GM18909 (cell line): Measurements from ENCODE around the gene FOXN4.

Experiments
- ATAC-seq: cut with Tn5 transposase; IDR thresholded peaks from one replicate; pipeline ENCODE4 v1.9.1; 2021; ENCODE audit warnings: mild to moderate bottlenecking; ENCODE audit not compliant: unreplicated experiment, poor library complexity

FOXN4 gene

DNA sequence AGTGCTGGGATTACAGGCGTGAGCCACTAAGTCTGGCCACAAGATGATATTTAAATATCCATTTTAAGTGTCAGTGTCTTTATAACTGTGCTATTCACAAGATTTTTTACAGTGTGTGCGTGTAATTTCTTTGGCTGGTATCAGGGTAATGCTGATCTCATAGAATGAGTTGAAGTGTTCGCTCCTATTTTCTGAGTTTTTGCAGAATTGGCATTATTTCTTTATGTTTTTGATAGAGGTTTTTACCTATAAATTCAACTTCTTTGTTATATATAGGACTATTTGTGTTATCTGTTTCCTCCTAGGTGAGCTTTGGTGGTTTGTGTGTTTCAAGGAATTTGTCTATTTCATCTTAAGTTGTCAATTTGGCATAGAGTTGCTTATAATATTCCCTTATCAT lies 45.6 kb downstream of the FOXN4 start:
- ATAC-seq = no peak

DNA sequence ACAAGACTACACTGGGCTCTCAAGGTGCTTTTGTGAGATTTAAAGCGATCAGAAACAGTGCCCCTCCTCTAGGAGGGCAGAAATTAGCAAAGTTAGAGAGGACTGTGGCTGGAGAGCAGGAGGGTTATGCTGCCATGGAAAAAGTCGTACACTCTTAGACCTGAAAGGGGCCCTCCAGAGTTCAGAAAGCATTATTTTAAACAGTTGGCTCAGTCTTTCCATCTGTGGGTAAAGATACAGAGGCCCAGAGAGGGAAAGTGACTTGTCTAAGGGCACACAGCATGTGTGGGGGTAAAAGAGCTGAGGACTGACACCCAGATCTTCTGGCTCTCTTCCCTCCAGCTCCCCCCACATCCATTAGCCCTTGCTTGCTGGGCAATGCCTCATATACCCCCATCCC lies 47.1 kb downstream of the FOXN4 start:
- ATAC-seq = no peak

DNA sequence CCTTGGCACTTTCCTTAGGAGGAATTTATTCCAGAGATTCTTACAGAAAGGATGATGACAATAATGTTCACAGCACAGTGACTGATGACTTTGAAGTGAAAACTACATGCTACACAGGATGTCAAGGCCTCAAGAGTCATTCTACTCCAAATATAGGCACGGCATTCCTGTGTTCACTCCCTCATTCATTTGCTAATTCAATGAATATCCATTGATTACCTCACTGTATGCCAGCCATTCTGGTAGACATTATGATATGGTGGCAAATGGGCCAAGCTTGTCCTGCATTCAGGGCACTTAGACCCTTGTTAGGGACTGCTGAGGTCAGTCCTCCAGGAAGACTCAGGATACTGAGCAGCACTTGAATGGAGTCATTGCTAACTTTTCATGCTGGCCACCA lies 48.0 kb downstream of the FOXN4 start:
- ATAC-seq = no peak

DNA sequence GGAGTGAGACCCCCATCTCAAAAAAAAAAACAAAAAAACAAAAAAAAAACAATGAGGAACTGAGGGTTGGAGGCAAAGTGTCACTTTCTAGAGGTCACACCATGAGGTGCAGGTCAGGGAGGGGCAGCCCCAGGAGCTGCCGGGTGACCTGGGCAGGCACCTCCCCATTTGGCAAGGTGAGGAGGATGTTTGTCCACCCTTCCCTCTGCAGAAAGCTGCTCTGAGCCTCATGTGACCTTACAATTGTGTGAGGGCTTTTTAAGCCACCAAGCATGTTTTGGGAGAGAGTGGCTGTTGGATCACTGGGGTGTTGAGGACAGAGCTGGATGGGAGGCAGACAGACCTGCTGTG lies 49.6 kb downstream of the FOXN4 start:
- no peak for ATAC-seq

DNA sequence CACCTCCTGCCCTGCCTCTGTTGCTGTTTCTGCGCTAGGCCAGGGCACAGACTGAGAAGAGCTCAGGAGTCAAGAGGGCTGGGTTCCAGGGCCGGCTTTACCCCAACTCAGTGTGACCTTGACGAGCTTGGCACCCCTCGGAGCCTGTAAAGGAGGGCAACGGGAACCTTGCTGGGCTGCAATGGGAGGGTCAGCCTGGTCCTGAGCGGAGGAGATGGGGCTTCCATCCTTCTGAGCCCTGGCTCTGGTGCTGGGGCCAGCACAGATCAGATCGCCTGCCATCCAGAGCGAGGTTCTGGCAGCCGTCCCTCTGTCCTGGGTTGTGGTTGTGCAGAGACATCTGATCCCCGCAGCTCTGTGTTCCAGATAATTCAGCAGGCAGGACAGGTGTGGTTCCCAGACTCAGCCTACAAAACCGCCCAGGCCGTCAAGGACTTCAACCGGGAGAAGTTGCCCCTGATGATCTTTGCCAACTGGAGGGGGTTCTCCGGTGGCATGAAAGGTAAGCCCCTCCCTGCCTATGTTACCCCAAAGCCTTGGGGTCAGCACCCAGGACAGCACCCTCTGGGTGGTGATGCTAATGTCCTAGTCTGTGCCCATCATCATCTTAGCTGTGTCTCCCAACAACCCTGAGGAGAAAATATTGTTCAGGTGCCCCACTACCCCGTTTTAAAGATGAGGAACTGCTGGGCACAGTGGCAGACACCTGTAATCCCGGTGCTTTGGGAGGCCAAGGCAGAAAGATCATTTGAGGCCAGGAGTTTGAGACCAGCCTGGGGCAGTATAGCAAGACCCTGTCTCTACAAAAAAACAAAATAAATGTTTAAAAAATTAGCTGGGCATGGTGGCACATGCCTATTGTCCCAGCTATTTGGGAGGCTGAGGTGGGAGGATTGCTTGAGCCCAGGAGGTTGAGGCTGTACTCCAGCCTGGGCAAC lies 50.2 kb downstream of the FOXN4 start:
- ATAC-seq = no peak

DNA sequence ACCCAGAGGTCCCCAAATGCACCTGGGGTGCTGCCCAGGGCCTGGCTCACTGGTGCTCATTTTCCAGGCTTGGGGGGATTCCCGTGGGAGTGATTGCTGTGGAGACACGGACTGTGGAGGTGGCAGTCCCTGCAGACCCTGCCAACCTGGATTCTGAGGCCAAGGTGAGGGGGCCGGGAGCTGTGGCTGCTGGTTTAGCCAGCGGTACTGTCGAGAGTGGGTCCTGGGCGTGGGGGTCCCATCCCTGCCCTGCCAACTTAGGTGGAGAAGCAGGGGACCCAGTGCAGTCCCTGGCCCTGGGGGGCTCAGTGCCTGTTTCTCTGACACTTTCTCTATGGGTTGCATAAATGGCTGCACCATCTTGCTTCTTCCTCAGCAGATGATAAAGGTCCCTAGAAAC lies 50.9 kb downstream of the FOXN4 start:
- no peak for ATAC-seq

DNA sequence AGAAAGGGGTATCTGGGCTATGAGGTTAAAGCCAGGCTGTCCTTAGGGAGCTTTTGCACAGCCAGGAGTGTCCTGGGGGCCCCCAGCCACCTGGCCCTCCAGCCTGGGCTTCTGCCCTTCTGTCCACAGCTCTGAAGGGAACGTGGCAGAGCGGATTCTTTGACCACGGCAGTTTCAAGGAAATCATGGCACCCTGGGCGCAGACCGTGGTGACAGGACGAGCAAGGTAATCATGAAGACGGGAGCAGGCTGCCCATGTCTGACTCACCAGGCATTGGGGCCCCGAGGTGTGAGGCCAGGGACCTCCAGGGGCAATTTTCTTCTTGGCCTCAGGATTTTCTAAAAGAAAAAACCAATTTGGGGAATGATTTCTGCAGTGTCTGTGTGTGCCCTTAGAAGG lies 53.1 kb downstream of the FOXN4 start:
- ATAC-seq = no peak

DNA sequence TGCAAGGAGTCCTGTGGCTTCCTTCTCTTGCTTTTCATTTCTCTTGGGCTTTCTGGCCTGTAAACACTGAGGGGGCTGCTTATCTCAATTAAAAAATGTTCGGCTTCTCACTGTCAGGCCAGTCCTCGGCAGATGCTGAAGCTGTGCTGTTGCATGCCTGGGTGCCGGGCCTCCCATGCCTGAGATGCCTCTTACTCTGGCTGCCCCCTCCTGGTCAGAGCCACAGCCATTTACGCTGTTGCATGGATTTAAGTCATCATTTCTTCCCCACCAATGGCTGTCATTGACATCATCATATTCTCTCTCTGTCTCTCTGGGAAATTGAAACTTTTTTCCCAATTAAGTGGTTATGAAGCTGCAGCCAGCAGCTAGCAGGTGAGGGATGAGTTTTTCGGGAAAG lies 53.7 kb downstream of the FOXN4 start:
- ATAC-seq = no peak

DNA sequence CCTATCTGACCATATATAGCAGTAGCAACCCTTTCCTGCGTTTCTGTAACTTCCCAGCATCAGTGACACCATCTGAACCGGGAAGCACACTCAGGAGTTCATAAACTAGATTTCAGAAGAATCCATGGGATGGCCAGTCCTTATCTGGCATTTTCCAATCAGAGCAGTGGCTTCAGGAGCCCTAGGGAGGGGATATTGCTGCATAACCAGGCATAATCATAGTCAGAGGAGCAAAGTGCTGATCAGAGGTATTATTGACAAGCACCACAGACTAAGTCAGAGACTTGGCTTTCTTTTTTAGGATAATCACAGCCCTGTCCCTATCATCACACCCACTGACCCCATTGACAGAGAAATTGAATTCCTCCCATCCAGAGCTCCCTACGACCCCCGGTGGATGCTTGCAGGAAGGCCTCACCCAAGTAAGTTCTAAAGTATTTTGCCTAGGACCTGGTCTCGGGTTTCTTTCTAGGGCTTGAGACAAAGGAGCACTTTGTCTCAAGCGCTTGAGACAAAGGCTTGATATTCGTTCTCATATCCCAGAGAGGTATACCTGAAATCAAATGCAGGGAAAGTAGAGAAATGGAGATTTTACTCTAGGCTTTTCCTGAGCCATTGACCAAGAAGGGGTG lies 55.1 kb downstream of the FOXN4 start:
- no peak for ATAC-seq

DNA sequence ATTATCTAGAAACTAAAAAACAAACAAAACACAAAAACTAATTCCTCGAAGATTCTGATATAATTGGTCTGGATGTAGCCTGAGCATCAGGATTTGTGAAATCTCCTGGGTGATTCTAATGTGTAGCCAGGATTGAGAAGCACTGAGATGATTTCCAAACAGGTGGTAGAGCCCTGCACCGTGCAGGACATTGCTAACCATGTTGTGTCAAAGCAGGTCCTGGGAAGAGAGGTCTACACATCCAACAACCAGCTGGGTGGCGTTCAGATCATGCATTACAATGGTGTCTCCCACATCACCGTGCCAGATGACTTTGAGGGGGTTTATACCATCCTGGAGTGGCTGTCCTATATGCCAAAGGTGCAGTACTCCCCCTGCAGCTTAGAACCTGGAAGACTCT lies 56.3 kb downstream of the FOXN4 start:
- ATAC-seq = no peak

DNA sequence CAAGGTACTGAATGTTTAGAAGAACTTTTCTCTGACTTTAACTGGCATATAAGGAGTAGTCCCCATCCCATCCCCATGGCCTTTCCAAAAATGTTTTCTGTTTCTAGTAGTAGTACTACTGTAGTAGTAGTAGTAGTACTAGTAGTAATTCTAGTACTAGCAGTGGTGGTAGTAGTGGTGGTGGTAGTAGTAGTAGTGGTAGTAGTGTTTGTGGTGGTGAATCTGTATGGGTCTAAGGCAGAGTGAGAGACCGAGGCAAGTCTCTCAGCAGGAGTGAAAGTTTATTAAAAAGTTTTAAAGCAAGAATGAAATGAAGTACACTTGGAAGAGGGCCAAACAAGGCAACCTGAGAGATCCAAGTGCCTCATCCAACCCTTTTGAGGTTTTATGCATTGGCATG lies 58.6 kb downstream of the FOXN4 start:
- no peak for ATAC-seq

DNA sequence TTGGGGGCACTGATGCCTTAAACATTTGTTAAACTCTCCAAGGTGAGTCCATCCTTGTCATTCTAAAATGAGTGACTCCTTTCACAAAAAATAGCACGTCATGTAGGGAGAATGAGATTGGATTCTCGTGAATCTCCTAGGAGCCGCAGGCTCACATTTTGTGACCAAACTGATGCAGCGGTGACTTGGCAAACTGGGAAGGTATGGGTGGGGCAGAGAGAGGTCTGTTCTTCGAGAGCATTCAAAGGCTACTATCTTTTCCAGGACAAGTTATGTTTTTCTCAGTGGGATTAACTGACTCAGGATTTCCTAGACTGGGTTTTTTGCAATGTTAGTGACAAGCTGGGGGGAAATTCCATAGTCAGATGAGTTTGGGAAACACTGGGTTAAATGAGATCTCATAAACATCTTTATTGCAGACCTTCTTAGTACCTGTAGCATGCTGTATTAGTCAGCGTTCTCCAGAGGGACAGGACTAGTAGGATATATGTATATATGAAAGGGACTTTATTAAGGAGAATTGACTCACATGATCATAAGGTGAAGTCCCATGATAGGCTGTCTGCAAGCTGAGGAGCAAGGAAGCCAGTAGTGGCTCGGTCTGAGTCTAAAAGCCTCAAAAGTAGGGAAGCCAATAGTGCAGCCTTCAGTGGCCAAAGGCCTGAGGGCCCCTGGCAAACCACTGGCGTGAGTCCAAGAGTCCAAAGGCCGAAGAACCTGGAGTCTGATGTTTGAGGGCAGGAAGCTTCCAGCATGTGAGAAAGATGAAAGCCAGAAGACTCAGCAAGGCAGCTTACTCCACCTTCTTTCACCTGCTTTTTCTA lies 61.0 kb downstream of the FOXN4 start:
- ATAC-seq = no peak

DNA sequence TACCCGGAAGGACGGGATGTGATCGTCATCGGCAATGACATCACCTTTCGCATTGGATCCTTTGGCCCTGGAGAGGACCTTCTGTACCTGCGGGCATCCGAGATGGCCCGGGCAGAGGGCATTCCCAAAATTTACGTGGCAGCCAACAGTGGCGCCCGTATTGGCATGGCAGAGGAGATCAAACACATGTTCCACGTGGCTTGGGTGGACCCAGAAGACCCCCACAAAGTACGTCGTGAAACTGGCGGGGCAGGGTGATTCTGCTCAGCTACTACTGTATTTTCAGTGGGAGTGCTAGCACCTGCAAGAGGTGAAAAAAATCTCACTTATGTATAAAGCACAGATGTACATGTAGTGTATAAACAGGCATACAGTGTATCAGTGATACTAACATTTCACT lies 62.9 kb downstream of the FOXN4 start:
- no peak for ATAC-seq

DNA sequence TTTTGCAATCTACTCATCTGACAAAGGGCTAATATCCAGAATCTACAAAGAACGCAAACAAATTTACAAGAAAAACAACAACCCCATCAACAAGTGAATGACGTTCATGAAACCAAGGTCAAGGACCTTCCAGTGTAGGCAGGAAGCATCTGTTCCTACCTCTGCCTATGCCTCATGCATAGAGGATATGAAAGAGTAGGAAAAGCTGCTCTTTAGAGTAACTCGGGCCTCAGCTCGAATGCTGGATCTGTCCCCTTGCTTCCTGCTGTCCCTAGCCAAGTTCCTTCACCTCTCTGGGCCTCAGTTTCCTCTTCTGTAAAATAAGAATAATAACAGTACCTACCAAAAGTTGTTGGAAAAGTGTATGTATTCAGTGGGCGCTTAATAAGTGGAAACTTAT lies 65.0 kb downstream of the FOXN4 start:
- ATAC-seq = no peak

DNA sequence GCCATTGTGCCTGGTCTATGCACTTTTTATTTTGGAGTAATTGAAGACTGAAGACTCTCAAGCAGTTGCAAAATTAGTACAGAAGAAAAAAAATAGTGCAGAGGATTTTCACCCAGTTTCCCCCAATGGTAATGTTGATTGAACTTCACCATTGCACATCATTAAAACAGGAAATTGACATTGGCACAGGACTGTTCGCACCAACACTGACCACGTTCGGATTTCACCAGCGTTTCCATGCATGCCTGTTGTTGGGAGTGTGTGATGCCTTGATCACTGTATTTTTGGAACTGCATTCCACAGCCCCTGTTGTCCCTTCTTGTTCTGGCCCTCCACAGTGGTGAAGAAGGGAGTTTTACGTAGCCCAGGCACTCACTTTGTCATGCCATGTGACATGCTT lies 67.1 kb downstream of the FOXN4 start:
- no peak for ATAC-seq

DNA sequence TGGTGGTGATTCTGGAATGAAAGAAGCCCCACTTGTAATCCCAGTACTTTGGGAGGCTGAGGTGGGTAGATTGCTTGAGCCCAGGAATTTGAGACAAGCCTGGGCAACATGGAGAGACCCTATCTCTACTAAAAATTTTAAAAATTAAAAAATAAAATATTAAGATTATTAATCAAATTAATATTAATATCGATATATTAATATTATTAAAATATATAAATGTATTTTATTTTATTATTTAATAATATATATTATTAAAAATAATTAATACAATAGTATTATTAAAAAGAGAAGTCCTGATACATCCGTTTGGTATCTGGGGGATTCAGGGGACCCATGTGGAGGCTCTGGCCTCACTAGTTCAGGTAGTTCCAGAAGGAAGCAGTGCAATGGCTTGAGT lies 68.7 kb downstream of the FOXN4 start:
- no peak for ATAC-seq

DNA sequence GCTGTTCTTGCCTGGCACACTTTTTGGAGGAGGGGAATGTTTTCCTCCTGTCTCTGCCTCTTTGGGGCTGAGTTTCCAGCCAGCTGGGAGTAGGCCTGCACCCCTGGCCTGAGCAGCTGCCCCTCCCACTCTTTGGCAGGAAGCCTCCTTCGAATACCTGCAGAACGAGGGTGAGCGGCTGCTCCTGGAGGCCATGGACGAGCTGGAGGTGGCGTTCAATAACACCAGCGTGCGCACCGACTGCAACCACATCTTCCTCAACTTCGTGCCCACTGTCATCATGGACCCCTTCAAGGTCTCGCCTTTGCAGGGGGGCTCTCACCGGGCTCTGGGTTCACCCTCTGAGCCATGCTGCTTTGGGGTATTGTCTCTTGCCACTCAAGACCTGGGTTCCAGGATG lies 69.4 kb downstream of the FOXN4 start:
- ATAC-seq = no peak

DNA sequence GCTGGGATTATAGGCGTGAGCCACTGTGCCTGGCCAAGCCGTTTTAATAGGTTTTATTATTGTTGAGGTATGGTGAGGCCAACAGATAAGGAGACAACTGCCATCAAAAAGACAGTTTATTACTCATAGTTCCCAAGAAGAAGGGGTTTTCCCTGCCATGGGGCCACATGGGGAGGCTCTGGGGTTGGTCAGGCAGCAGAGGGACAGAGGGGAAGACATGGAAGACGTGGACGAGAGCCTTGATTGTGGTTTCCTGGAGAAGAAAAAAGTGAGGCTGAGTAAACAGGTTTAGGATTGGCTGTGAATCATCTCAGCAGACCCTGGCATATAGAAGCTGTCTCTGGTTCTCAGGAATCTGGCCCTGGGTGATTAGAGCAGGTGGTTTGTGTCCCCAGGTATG lies 69.9 kb downstream of the FOXN4 start:
- no peak for ATAC-seq

DNA sequence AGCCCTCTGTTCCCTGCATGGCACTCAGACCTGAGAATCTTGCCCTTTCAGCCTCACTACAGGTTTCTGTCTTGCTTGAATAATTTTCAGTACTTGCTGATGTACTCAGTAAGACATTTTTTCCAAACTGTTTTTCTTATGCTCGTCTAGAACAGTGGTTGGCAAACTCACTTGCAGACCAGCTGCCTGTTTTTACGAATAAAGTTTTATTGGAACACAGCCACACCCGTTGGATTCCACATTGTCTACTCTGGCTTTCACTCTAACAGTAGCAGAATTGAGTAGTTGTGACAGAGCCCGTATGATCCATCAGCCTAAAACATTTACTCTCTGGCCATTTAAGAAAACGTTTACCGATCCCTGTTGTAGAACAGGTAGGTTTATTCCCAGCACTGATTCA lies 72.8 kb downstream of the FOXN4 start:
- ATAC-seq = no peak

DNA sequence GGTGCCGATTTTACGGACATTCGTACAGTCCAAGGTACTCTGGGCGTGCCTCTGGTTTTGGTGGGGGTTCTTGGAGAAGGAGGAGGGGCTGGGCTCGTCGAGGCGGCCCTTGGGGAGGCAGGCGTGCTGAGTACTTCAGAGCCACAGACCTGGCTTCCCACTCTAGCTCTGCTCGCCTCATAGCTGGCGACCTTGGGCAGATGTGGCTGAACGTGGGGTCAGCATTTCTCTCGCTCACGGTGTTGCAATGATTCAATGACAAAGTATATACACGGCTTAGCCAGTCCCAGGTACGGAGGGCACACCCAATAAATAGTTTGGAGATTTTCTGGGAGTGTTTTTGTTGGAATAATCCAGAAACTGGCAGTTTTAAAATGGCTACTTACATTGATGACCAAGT lies 75.1 kb downstream of the FOXN4 start:
- no peak for ATAC-seq

DNA sequence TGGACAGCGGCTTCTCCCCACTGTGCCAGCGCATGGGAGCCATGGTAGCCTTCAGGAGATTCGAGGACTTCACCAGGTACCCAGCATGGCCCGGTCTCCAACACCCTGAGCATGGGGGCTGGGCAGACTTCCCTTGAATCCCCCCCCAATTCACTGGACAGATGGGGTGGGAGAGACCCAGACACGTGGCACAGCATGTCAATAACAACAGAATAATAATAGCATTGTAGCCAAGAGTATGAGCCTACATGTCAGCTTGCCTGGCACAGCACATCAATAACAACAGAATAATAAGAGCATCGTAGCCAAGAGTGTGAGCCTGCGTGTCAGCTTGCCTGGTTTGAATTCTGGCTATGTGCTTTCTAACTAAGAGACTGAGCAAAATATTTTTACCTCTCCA lies 76.4 kb downstream of the FOXN4 start:
- ATAC-seq = no peak
